ENCODE measurements around the gene ATXN1.

- TF ChIP-seq EP300 (IDR thresholded peaks at IDR 0.05; ENCODE audit: low read depth in 2 of 2, low read length in 2 of 2): no peak
- TF ChIP-seq EP300 (CRISPR knock-in tag; IDR thresholded peaks at IDR 0.05; ENCODE audit: borderline replicate concordance): no peak
- TF ChIP-seq ZNF792 (CRISPR knock-in tag; IDR thresholded peaks at IDR 0.05): no peak
- TF ChIP-seq ZFP36 (IDR thresholded peaks at IDR 0.05; ENCODE audit: borderline replicate concordance, low read depth, low read length, partially characterized antibody): no peak
- no peak for TF ChIP-seq POLR2A (IDR thresholded peaks at IDR 0.05; ENCODE audit: insufficient read depth in 1 of 2, low read depth in 2 of 2, low read length in 2 of 2)
- no peak for TF ChIP-seq ADNP (CRISPR knock-in tag; IDR thresholded peaks at IDR 0.05)
- TF ChIP-seq NFE2L1 (CRISPR knock-in tag; IDR thresholded peaks at IDR 0.05; ENCODE audit: borderline replicate concordance): no peak
- no peak for TF ChIP-seq E2F1 (CRISPR knock-in tag; IDR thresholded peaks at IDR 0.05)
- TF ChIP-seq JUNB (CRISPR knock-in tag; IDR thresholded peaks at IDR 0.05; ENCODE audit: borderline replicate concordance): no peak
These were observed 405.4 kb downstream of the ATXN1 start for GRCh38 chr6:16355699-16356446.
